ENCODE data around the gene RAI1. TPM values are rescaled to one million over a fixed set of nuclear protein-coding genes. Genes with fewer than 3 reads are reported as not detected.

The RAI1 gene
- total and polyA plus RNA-seq, 2 of the 13 experiments (the other 11 are each of a cell fraction or from before 2014, with no cell fraction given): 3.4 to 5.2 TPM

- TF ChIP-seq JUND (CRISPR knock-in tag; IDR thresholded peaks at IDR 0.05) (no peak), SKI (IDR thresholded peaks at IDR 0.05; ENCODE audit: partially characterized antibody) (peak; percentile 81), SP2 (CRISPR knock-in tag; IDR thresholded peaks at IDR 0.05) (no peak), ZNF878 (CRISPR knock-in tag; IDR thresholded peaks at IDR 0.05) (no peak), CBX5 (CRISPR knock-in tag; IDR thresholded peaks at IDR 0.05; ENCODE audit: borderline replicate concordance) (no peak), ZNF232 (CRISPR knock-in tag; IDR thresholded peaks at IDR 0.05; ENCODE audit: borderline replicate concordance) (peak; percentile 36; the same call in 1 of the 2 replicates), MTA1 (CRISPR knock-in tag; IDR thresholded peaks at IDR 0.05; ENCODE audit: borderline replicate concordance) (peak; percentile 75; the same call in 1 of the 2 replicates), NR2F2 (IDR thresholded peaks at IDR 0.05; ENCODE audit: borderline replicate concordance, low read depth) (peak; percentile 78), ZNF772 (CRISPR knock-in tag; IDR thresholded peaks at IDR 0.05) (peak; percentile 66; the same call in 1 of the 2 replicates), IKZF5 (CRISPR knock-in tag; IDR thresholded peaks at IDR 0.05) (no peak), ZBTB33 (CRISPR knock-in tag; IDR thresholded peaks at IDR 0.05) (no peak), SP140L (CRISPR knock-in tag; IDR thresholded peaks at IDR 0.05; ENCODE audit: borderline replicate concordance) (no peak), HDAC1 (CRISPR knock-in tag; IDR thresholded peaks at IDR 0.05) (peak; percentile 49; the same call in 1 of the 2 replicates), PBX2 (CRISPR knock-in tag; IDR thresholded peaks at IDR 0.05) (no peak), ZMYM4 (CRISPR knock-in tag; IDR thresholded peaks at IDR 0.05) (0 out of 2 replicates have a peak, but pooled peaks have one; percentile 27), ZNF274 (CRISPR knock-in tag; IDR thresholded peaks at IDR 0.05) (0 out of 2 replicates have a peak, but pooled peaks have one; percentile 36), ASH2L (IDR thresholded peaks at IDR 0.05; ENCODE audit: insufficient read length, low read depth, low read length) (peak; percentile 18), ZNF782 (CRISPR knock-in tag; IDR thresholded peaks at IDR 0.05; ENCODE audit: borderline replicate concordance) (peak; percentile 57; the same call in 1 of the 2 replicates), SMAD1 (CRISPR knock-in tag; IDR thresholded peaks at IDR 0.05; ENCODE audit: borderline replicate concordance, low read depth) (0 out of 2 replicates have a peak, but pooled peaks have one; percentile 14), AGO2 (optimal IDR thresholded peaks at IDR 0.05; ENCODE audit: low read depth, low read length) (no peak), LCORL (IDR thresholded peaks at IDR 0.05) (no peak), LCORL (CRISPR knock-in tag; IDR thresholded peaks at IDR 0.05) (peak; percentile 78), ZNF768 (CRISPR knock-in tag; IDR thresholded peaks at IDR 0.05) (0 out of 2 replicates have a peak, but pooled peaks have one; percentile 11), BHLHE40 (IDR thresholded peaks at IDR 0.05; ENCODE audit: low read length) (no peak), UBTF (CRISPR knock-in tag; IDR thresholded peaks at IDR 0.05) (peak; percentile 68; the same call in 1 of the 2 replicates)
These were observed 35.7 kb downstream of the RAI1 start (continued) for GRCh38 chr17:17716837-17717523.

Measured in HepG2 (cell line).